HG02885 (cell line): ENCODE measurements around the gene TSPAN18.

ENCODE experiments used
- ATAC-seq: cut with Tn5 transposase; IDR thresholded peaks from one replicate; pipeline ENCODE4 v1.9.1; 2021; ENCODE audit warnings: mild to moderate bottlenecking; ENCODE audit not compliant: unreplicated experiment, poor library complexity

Gene TSPAN18

GRCh38 chr11:44791316-44791925 lies 64.7 kb downstream of the TSPAN18 start:
- ATAC-seq = no peak

GRCh38 chr11:44792171-44792570 lies 65.4 kb downstream of the TSPAN18 start:
- ATAC-seq = no peak

GRCh38 chr11:44793350-44794090 lies 66.8 kb downstream of the TSPAN18 start:
- ATAC-seq = no peak

GRCh38 chr11:44795803-44796535 lies 69.2 kb downstream of the TSPAN18 start:
- ATAC-seq = no peak

- no peak for ATAC-seq
These were observed 70.3 kb downstream of the TSPAN18 start for GRCh38 chr11:44797051-44797450.

- ATAC-seq = no peak
These were observed 71.3 kb downstream of the TSPAN18 start for GRCh38 chr11:44797886-44798606.

- no peak for ATAC-seq
These were observed 71.8 kb downstream of the TSPAN18 start for GRCh38 chr11:44798607-44798972.

GRCh38 chr11:44799012-44799411 lies 72.2 kb downstream of the TSPAN18 start:
- ATAC-seq = no peak

- ATAC-seq = no peak
These were observed 75.6 kb downstream of the TSPAN18 start for GRCh38 chr11:44802347-44802746.

- no peak for ATAC-seq
These were observed 76.2 kb downstream of the TSPAN18 start for GRCh38 chr11:44803009-44803408.

GRCh38 chr11:44804449-44805437 lies 78.0 kb downstream of the TSPAN18 start:
- ATAC-seq = no peak

GRCh38 chr11:44805596-44805995 lies 78.8 kb downstream of the TSPAN18 start:
- ATAC-seq = no peak

- ATAC-seq = no peak
These were observed 81.4 kb downstream of the TSPAN18 start for GRCh38 chr11:44808053-44808753.

- no peak for ATAC-seq
These were observed 82.5 kb downstream of the TSPAN18 start for GRCh38 chr11:44809283-44809682.

GRCh38 chr11:44811841-44812448 lies 85.2 kb downstream of the TSPAN18 start:
- no peak for ATAC-seq

GRCh38 chr11:44812971-44813370 lies 86.2 kb downstream of the TSPAN18 start:
- no peak for ATAC-seq

GRCh38 chr11:44813401-44813800 lies 86.6 kb downstream of the TSPAN18 start:
- no peak for ATAC-seq

GRCh38 chr11:44814881-44815592 lies 88.3 kb downstream of the TSPAN18 start:
- ATAC-seq = no peak
